DMS153 treated with DMSO at 0.1 percent for 48 hours (cell line): Measurements from ENCODE around the gene APOBEC3B.
A peak's percentile ranks its signal among the peaks of the same experiment; 100 is the strongest.
"Not testable (repeated sequence)": the region's sequence is repeated elsewhere in the genome, so short reads cannot be mapped to it uniquely, and the experiment has no call there.

ENCODE experiments used
- DNase-seq: peaks from one replicate; lab custom pipeline; 2025; ENCODE audit not compliant: unreplicated experiment; lab: John Stamatoyannopoulos, UW

The APOBEC3B gene

DNA sequence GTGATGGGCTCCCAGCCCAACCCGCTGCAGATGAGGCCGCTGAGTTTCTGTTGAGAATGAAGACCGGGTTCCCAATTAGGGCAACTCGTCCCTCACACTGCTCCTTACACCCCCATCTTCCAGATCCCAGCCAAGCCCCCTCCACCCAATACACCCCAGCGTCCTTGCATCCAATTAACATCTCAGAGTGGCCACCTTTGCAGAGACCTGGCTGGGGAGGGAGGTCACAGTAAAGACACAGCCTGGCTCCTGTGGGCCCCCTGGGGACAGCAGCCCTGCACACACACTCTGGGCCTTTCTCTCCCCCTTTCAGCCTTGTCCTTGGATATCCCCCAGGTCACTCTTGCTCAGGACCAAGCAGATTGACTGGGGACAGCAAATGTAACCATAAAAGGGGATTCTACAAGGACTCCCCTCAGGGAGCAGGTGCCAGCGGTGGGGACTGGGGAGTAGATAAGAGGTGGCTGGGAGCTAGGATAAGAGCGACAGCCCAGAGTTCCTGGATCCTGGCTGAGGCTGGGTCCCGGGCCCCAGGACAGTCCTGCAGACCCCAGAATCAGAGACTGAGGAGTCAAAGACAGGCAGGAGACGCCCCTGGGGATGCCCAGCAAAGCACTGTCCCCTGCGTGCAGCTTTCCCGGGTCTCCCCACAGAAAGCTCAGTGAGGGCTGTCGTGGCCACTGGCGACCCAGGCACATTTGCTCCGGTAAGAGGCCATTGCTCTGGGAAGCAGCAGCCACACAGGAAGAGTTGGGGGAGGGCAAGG, 16.4 kb upstream of the APOBEC3B start:
- DNase-seq, result no peak

DNA sequence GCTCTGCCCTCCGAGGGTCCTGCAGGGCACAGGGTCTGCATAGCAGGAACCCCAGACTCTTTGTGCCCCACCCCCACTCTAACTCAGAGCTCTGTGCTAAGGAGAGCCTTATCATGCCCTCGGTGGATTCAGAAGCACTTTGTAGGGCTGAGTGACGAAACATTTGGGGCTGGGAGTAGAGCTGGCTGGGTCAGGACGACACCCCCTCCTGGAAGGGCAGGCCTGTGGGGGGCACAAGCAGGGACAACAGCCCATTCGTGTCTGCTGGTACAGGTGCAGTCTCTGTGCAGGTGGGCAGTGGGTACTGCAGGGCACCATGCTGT, 15.8 kb upstream of the APOBEC3B start:
- DNase-seq, result no peak

DNA sequence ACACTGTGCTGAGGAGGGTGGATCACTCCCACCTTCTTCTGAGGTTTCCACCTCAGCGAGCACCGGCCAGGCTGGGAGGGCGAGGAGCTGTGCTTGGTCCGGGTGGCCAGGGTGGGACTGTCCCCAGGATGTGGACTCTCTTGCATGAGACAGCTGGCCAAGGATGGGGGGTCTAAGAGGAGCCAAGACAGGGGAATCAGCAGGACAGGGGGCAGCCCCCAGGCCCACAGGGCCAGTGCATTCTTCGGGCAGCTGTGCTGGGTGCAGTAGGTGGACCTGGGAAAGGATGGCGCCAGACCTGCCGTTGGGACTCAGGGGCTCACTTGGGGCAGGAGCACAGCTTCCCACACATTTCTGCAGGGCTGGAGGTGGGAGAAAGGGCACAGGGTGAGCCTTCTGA, 15.2 kb upstream of the APOBEC3B start:
- no peak for DNase-seq

DNA sequence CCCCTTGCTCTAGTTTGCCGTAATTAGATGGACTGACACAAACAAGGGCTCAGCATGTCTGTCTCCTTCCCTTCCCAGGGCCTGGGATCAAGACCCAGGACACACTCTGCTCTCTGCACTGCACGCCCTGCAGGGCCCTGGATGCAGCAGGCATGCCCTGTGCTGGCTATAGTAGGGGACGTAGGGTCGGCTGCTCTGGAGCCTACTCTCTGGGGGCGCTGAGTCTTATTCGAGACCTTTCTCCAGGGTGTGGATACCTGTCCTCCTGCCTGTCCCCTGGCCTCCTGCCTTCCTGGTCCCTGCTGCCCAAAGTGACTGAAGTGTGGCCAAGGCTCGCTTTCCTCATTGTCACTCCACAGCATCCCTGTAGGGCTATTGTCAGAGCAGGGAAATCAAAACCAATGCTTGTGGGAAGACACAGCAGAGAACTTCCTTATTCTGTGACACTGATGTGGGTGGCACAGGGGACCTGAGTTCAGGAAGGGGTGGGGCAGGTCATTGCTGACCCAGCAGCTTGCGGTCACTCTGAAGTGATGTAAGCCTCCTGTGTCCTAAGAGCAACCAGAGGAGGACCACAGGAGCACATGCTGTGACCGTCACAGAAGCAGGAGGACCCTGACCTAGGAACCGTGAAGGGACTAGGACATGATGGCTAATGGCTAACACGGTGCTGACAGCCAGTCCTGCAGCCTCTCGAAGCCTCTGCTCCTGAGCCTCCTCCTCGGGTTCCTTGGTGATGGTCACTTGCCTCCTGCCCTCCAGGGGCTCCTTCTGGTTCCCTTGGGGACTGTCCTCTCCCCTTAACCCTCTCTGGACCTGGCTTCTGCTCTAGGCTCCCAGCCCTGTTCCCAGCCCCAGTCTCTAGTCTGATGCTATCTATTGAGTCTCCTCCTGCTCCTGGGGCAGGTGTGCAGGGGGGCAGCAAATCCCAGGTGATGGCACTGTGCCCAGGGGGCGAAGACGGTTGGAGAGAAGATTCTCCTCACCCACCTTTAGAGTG, 14.4 kb upstream of the APOBEC3B start:
- no peak for DNase-seq

DNA sequence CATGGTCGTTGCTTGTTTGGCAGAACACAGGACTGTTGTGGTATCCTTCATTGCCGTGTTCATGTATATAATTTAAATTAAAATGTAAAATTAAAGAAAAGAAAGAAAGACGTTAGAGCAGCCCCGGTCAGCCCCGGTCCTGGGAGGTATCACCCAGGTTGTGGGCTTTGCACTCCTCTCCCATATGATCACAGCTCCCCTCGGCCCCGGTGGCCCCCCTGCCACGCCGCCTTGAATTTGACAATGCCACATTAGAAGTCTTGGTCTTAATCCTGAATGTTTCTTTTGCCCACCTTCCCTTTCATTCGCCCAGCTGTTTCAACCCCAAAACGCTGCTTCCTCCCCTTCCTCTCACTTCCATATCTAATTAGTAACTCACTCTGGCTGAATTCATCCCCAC, 13.3 kb upstream of the APOBEC3B start:
- no peak for DNase-seq

DNA sequence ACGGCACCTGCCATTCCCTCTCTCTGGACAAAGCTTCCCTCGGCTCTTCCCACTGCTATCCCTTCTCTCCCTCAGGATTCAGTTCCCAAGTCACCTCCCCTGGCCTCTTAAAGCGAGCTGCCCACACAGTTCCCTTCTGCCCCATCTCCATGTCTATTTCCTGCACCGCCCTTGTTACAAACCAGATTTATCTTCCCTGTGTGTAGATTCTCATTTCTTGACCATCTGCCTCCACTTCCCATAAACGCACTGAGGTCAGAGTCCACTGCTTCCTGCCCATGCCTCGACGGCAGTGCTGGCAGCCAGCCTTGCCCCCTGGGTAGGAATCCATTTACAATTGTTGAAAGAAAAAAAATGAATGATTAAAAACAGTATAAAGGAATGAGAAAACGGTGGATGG, 11.6 kb upstream of the APOBEC3B start:
- no peak for DNase-seq

DNA sequence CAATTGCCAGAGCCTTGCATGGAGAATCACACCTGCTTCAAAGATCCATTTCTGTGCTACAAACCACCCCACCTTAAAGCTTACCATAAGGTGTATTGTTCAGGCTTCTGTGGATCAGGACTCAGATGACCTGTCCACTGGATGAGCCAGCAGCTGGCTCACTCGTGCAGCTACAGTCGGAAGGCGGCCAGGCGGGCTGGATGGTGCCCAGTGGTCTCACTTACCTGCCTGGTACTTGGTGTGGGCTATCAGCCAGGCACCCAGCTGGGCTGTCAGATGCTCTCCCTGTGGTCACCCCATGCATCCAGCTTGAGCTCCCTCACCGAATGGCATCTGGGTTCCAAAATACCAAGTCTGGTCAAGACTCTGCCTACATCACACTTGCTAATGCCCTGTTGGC, 10.9 kb upstream of the APOBEC3B start:
- no peak for DNase-seq

DNA sequence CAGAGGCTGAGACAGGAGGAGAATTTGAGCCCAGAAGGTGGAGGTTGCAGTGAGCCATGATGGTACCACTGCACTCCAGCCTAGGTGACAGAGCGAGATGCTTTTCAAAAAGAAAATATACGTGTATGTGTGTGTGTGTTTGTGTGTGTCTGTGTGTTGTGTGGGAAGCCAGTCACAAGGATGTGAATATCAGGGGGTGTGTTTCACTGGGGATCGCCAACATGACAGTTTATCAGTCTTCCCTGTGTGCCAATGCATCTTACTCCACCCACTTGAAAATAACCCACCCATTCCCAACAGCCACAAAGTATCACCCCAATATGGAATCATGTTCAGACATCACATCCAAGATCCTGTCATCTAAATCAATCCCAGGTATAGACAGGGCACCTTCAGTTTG, 10.4 kb upstream of the APOBEC3B start:
- DNase-seq, result no peak

DNA sequence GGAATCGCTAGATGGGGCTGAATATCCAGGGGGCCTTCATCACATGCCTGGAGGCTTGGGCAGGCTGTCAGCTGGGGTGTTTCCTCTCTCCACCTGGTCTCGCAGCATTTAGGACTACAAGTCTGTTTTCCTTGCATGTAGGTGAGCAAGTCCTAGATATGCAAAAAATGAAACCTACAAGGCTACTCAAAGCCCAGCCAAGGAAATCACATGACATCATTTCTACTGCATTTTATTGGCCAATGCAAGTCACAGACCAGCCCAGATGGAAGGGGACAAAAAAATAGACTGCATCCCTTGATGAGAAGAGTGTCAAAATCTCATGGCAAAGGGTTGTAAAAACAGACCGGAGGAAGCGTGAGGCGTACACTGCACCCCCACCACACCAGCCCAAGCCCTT, 9.6 kb upstream of the APOBEC3B start:
- no peak for DNase-seq

DNA sequence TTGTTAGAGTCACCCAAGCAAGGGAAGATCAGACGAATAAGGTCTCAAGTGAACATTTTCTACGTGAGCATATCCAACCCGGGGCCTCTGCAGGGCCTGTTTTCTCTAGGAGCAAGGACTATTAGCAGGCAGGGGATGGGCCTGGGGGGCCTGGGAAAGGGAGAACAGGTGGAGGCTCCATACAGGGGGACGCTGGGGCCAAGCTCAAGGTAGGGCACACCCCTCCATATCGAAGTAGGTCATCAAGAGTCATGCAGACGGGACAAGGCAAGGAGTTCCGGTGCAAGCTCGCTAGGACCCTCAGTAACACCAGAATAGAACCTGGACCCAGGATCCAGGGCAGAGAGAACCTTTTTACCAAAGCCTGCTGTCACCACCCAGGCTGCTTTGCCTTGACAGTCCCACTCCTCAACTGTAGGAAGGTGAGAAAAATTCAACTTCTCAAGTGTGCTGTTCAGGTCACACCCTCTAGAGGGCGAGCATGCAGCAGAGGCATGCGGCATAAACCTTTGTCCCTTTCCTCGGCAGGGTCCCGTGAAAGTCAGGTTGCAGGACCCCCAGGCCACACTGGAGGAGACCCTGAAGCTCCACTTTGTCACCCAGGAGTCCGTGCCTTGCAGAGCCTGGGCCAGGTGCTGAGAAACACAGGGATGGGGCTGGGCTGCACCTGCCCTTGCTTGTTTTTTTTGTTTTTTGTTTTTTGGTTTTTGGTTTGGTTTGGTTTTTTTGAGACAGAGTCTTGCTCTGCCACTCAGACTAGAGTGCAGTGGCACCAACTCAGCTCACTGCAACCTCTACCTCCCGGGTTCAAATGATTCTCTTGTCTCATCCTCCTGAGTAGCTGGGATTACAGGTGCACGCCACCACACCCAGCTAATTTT, 8.6 kb upstream of the APOBEC3B start:
- DNase-seq, result no peak

DNA sequence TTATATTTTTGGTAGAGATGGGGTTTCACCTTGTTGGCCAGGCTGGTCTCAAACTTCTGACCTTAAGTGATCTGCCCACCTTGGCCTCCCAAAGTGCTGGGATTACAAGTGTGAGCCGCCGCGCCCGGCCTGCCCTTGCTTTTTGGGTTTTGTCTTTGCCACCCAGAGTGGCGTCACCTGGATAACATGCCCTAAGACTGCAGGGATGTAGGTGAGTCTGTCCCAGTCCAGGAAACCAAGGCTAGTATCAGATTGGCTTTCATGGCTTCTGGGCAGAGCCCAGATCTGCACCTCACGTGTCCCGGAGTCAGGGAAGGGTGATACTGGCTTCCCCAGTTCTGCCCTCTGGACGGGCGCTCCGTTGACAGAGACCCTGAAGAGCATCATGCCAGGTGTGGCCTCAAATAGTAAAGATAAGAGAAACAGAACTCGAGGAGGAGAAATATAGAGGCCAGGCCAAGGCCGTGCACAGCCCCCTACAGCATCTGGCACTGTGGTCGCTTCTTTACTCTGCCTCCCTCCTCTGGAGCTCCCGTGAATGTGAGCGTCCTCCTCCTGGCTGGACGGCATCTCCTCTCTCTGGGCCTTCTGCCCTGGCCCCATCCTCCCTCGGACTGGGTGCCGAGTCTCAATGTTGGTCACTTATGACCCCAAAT, 7.8 kb upstream of the APOBEC3B start:
- no peak for DNase-seq

DNA sequence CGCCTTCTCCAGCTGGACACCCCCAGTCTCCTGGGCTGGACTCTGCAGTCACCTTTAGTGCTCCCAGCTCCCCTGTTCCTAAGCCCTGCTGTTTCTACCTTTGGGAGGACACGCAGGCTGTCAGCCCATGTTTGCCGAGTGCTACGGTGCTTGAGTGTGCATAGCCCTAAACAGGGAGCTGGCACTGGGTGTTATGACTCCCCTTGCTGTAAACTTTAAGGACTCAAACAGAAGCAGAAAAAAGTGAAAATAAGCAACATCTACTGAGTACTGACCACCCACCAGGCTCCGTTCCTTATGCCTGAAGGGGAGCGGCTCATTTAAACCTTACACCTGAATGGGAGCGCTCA, 7.3 kb upstream of the APOBEC3B start:
- no peak for DNase-seq

DNA sequence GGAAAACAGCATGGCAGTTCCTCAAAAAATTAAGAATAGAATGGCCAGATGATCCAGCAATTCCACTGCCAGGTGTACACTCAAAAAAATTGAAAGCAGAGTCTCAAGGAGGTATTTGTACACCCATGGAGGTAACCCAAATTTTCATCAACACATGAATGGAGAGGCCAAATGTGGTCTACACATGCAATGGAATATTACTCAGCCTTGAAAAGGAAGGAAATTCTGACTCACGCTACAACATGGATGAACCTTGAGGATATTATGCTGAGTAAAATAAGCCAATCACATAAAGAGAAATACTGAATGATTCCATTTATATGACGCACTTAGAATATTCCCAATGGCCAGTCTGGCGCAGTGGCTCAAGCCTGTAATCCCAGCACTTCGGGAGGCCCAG, 4.9 kb upstream of the APOBEC3B start:
- DNase-seq, result not testable (repeated sequence)

DNA sequence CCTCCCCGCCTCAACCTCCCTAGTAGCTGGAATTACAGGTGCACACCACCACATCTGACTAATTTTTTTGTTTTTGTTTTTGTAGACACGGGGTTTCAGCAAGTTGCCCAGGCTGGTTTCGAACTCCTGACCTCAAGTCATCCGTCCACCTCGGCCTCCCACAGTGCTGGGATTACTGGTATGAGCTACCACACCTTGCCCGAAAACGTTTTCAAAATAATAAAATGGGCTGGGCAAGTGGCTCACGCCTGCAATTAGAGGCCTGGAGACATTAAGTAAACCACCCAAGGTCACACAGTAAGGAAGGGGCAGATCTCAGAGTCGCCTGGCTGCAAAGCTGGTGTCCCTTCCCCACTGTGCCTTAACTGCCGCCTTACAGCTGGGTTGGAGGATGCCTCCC, 1.6 kb upstream of the APOBEC3B start:
- not testable (repeated sequence) for DNase-seq

DNA sequence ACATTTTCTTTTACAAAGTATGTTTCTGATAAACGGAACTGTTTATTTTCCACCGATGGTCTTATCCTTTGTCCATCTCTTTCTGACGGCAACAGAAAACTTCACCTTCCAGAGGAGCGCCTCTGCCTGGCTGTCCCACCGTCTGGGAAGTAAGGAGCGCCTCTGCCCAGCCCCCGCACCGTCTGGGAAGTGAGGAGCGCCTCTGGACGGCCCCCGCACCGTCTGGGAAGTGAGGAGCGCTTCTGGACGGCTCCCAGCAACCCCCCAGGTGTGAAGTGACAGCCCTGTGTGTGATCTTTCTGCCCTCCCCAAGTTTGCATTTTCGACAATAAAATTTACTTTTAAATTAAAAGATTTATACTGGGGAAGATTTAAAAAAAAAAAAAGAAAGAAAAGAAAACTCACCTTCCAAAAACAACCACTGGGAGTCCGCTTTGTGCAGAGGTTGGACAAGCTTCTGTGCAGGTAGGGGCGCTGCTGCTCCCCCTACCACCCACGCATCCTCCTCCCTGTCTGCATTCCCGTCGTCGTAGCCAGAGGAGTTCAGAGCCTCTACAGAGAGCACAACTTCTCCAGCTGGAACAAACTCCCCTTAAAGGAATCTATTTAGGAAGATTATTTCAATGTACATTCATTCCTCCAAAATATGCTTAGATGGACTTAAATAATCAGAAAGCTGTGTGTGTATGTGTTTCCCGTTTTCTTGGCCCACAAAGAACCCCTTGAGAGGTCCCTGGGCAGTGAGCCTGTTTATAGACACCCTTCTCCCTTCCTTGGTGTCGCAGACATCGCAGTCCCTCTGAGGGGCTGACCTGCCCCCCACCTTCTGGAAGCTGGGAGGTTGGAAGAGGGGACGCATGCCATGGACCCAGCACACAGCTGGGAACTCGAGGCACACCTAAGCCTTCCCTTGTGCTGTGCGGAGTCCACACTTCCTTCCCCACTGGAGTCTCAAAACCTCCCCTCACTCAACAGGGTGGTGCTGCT, 849 bp upstream of the APOBEC3B start:
- peak; percentile 49 for DNase-seq

DNA sequence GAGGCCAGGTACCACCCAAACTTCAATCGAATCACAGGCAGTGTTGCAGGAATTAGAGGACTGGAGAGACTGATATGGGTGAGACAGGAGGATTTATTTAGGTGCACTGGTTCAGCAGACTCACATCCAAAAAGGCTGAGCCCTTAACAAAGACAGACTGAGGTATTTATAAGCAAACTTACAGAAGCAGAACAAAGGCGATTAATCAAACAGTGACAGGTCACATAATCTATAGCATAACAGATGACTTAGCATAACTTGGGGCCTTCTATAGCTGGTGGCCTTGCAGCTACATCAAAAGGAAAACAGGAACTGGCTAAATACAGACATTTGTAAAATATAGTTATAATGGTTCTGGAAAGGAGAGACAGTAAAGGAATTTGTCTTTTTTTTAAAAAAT, 2.1 kb downstream of the APOBEC3B start:
- DNase-seq, result no peak

DNA sequence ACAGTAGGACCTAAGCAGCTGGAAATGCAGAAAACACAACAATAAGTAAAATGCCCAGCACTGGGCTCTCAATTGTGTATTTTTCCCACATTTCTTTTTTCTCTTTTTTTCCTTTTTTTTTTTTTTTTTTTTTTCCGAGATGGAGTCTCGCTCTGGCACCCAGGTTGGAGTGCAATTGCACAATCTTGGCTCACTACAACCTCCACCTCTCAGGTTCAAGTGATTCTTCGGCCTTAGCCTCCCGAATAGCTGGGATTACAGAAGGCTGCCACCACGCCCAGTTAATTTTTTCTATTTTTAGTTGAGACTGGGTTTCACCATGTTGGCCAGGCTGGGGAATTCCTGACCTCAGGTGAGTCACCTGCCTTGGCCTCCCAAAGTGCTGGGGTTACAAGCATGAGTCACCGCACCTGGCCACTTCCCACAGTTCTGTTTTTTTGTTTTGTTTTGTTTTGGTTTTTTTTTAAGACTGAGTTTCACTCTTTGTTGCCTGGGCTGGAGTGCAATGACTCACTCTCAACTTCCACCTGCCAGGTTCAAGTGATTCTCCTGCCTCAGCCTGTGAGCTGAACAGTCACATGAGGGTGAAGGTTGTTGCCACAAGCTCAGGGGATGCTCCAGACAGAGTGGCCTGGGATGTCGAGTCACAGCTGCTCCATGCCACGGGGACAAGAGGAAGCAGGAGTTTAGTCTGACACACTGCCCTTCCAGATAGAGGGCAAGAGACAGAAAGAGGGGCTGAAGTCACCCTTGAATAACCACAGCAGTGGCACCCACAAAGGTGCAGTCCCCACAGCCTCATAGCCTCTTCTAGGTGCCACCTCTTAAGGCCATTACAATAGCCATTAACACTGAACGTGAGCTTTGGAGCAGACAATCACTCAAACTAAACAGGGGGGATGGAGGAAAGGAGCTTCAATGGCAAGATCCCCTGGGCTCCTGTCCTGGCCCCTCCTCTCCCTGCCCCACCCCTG, 2.9 kb downstream of the APOBEC3B start:
- peak; percentile 58 for DNase-seq

DNA sequence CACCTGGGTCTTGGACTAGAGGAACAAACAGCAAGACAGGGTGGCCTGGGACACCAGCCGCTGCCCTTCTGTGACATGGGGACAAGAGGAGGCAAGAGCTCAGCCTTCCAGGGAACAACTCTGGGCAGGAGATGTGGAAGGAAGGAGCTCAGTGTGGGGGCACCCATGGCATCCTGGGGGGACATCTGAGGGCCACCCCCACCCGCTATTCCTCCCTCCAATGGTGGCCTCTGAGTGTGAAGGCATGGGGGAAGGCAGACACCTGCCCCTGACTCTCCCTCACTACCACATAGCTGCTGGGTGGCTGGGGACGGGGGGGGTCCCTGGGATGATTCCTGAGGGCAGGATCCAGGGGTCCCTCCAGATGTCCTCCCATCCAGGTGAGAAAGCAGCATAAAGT, 4.5 kb downstream of the APOBEC3B start:
- no peak for DNase-seq
